Measurements from ENCODE around the gene C6orf163.

Gene C6orf163

GRCh38 chr6:87391334-87391733 lies 46.7 kb downstream of the C6orf163 start:
- peak; percentile 39 for DNase-seq (ENCODE audit: low read depth)
- peak; percentile 51 for TF ChIP-seq CTCF (conservative IDR thresholded peaks at IDR 0.05; ENCODE audit: low read length)
- H3K4me3 ChIP-seq (ENCODE audit: low read length) = no peak overlapping the region

GRCh38 chr6:87393026-87393622 lies 48.5 kb downstream of the C6orf163 start:
- TF ChIP-seq CTCF (conservative IDR thresholded peaks at IDR 0.05; ENCODE audit: low read length) = peak; percentile 77

GRCh38 chr6:87395431-87395830 lies 50.8 kb downstream of the C6orf163 start:
- TF ChIP-seq CTCF (conservative IDR thresholded peaks at IDR 0.05; ENCODE audit: low read length) = no peak
- H3K4me3 ChIP-seq (ENCODE audit: low read length) = no peak overlapping the region
- no peak for DNase-seq (ENCODE audit: low read depth)

More at GRCh38 chr6:87393026-87393622, 48.5 kb downstream of the C6orf163 start:
- DNase-seq (ENCODE audit: low read depth) = peak; percentile 76
- no peak overlapping the region for H3K4me3 ChIP-seq (ENCODE audit: low read length)

- DNase-seq (ENCODE audit: low read depth) = no peak
- TF ChIP-seq CTCF (conservative IDR thresholded peaks at IDR 0.05; ENCODE audit: low read length) = no peak
These were observed 52.2 kb downstream of the C6orf163 start for GRCh38 chr6:87396595-87397392.

GRCh38 chr6:87397656-87398055 lies 53.0 kb downstream of the C6orf163 start:
- no peak for DNase-seq (ENCODE audit: low read depth)
- no peak for TF ChIP-seq CTCF (conservative IDR thresholded peaks at IDR 0.05; ENCODE audit: low read length)
- H3K4me3 ChIP-seq (ENCODE audit: low read length) = no peak overlapping the region

More at GRCh38 chr6:87396595-87397392, 52.2 kb downstream of the C6orf163 start:
- H3K4me3 ChIP-seq (ENCODE audit: low read length) = no peak overlapping the region

GRCh38 chr6:87401832-87402231 lies 57.2 kb downstream of the C6orf163 start:
- H3K4me3 ChIP-seq (ENCODE audit: low read length) = no peak overlapping the region
- no peak for DNase-seq (ENCODE audit: low read depth)
- no peak for TF ChIP-seq CTCF (conservative IDR thresholded peaks at IDR 0.05; ENCODE audit: low read length)

- peak; percentile 33 for DNase-seq (ENCODE audit: low read depth)
- no peak for TF ChIP-seq CTCF (conservative IDR thresholded peaks at IDR 0.05; ENCODE audit: low read length)
These were observed 62.9 kb downstream of the C6orf163 start for GRCh38 chr6:87407561-87407900.

More at GRCh38 chr6:87407561-87407900, 62.9 kb downstream of the C6orf163 start:
- H3K4me3 ChIP-seq (ENCODE audit: low read length) = peak overlapping the region; percentile 85

Data from AG10803 (cell line).